ENCODE data around the gene TBXT. TPM values are rescaled to one million over a fixed set of nuclear protein-coding genes. Genes with fewer than 3 reads are reported as not detected.

Gene TBXT
- total and polyA plus RNA-seq, 8 donors: not detected

GRCh38 chr6:166204852-166205650 is 37.4 kb upstream of the TBXT start:
- TF ChIP-seq EP300 (IDR thresholded peaks at IDR 0.05) (no peak), CTCF (IDR thresholded peaks at IDR 0.05) (no peak), POLR2AphosphoS5 (IDR thresholded peaks at IDR 0.05) (no peak), POLR2A (IDR thresholded peaks at IDR 0.05) (no peak)
- no peaks in the 10 kb centered on the region for H3K4me1 ChIP-seq
- no peaks in the 10 kb centered on the region for H3K9me3 ChIP-seq
- no peaks in the 10 kb centered on the region for H3K27me3 ChIP-seq
- H3K36me3 ChIP-seq: no peaks in the 10 kb centered on the region
- H3K4me3 ChIP-seq: no peak overlapping the region
- no peak for DNase-seq
- H3K27ac ChIP-seq: no peak overlapping the region
- WGBS, 5 donors: 69 to 77% (median 75%) methylated on average over 16 to 17 of the region's 17 CpGs
- intact Hi-C loops (cut with DNase I; ENCODE audit: low total_unique reads): no loop called here

GRCh38 chr6:166203641-166204222 is 36.1 kb upstream of the TBXT start:
- intact Hi-C loops (cut with DNase I; ENCODE audit: low total_unique reads): no loop called here
- no peak overlapping the region for H3K27ac ChIP-seq

GRCh38 chr6:166203003-166203640 is 35.5 kb upstream of the TBXT start:
- intact Hi-C loops (cut with DNase I; ENCODE audit: low total_unique reads): no loop called here
- TF ChIP-seq POLR2A (IDR thresholded peaks at IDR 0.05): no peak
- no peak for TF ChIP-seq POLR2AphosphoS5 (IDR thresholded peaks at IDR 0.05)
- no peak for TF ChIP-seq EP300 (IDR thresholded peaks at IDR 0.05)
- TF ChIP-seq CTCF (IDR thresholded peaks at IDR 0.05): no peak
- 87 to 91% (median 88%) methylated on average over 8 to 9 of the region's 9 CpGs for WGBS, 5 donors

More at GRCh38 chr6:166203641-166204222, 36.1 kb upstream of the TBXT start:
- H3K4me3 ChIP-seq: no peak overlapping the region
- TF ChIP-seq POLR2AphosphoS5 (IDR thresholded peaks at IDR 0.05): no peak
- no peak for TF ChIP-seq EP300 (IDR thresholded peaks at IDR 0.05)
- TF ChIP-seq POLR2A (IDR thresholded peaks at IDR 0.05): no peak
- TF ChIP-seq CTCF (IDR thresholded peaks at IDR 0.05): no peak
- H3K9me3 ChIP-seq: no peaks in the 10 kb centered on the region
- H3K27me3 ChIP-seq: no peaks in the 10 kb centered on the region
- 86 to 94% (median 91%) methylated on average over 14 of the region's 14 CpGs for WGBS, 5 donors
- H3K36me3 ChIP-seq: no peaks in the 10 kb centered on the region
- no peaks in the 10 kb centered on the region for H3K4me1 ChIP-seq
- DNase-seq: no peak

GRCh38 chr6:166202321-166202733 is 34.7 kb upstream of the TBXT start:
- DNase-seq: peak in 1 of 2 donors; percentile 43
- Histone ChIP-seq H3K36me3 (no peaks in the 10 kb centered on the region), H3K4me3 (no peak overlapping the region), H3K4me1 (no peaks in the 10 kb centered on the region), H3K9me3 (no peaks in the 10 kb centered on the region), H3K27ac (no peak overlapping the region), H3K27me3 (no peaks in the 10 kb centered on the region)
- intact Hi-C loops (cut with DNase I; ENCODE audit: low total_unique reads): no loop called here
- no peak for TF ChIP-seq EP300 (IDR thresholded peaks at IDR 0.05)
- no peak for TF ChIP-seq POLR2AphosphoS5 (IDR thresholded peaks at IDR 0.05)
- TF ChIP-seq POLR2A (IDR thresholded peaks at IDR 0.05): no peak
- no peak for TF ChIP-seq CTCF (IDR thresholded peaks at IDR 0.05)
- 60 to 82% (median 72%) methylated on average over 9 of the region's 9 CpGs for WGBS, 5 donors

More at GRCh38 chr6:166203003-166203640, 35.5 kb upstream of the TBXT start:
- no peak for DNase-seq
- Histone ChIP-seq H3K4me1 (no peaks in the 10 kb centered on the region), H3K27ac (no peak overlapping the region), H3K4me3 (no peak overlapping the region), H3K9me3 (no peaks in the 10 kb centered on the region), H3K36me3 (no peaks in the 10 kb centered on the region), H3K27me3 (no peaks in the 10 kb centered on the region)

Data from stomach (tissue), 9 donors.